ENCODE results near the gene SSX4.
"Not testable (repeated sequence)": the region's sequence is repeated elsewhere in the genome, so short reads cannot be mapped to it uniquely, and the experiment has no call there.

SSX4 gene, protein sequence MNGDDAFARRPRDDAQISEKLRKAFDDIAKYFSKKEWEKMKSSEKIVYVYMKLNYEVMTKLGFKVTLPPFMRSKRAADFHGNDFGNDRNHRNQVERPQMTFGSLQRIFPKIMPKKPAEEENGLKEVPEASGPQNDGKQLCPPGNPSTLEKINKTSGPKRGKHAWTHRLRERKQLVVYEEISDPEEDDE

DNA sequence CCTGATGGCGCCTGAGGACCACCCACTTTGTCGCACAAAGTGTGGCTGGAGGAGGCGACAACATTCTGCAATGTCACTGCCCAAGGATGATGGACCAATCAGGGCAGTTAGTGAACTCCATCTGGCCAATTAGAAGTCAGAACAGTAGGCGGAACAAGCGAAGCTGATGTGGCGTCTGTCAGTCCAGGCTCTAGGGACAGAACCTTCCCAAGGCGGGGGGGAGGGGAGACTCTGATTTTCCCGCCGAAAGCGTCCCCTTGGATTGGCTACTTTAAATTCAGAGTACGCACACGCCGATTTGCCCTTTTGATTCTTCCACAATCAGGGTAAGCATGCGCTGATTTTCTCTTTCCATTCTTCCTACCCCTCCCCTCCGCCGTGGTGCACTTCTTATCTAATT lies at the start of gene SSX4:
SSX4 (plus strand) TSS at position 301 of the 400 bp plus-strand sequence. CDS start 515 bp downstream, outside the sequence.
- DNase-seq, result not testable (repeated sequence)

DNA sequence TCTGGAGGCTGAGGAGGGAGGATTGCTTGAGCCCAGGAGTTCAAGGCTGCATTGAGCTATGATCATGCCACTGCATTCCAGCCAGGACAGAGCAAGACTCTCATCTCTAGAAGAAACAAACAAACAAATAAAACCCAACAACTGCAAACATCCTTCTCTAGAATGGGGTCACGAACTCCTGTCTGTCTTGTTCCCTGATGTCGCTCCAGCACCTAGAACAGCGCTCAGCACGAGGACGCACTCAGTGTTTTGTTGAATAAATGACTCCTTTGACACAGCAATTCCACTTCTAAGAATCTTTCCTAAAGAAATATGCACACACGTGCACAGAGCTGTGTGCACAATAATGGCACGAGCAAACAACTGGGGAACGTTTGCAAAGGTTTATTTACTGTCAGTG lies 37.3 kb upstream of the SSX4 start:
- not testable (repeated sequence) for DNase-seq

DNA sequence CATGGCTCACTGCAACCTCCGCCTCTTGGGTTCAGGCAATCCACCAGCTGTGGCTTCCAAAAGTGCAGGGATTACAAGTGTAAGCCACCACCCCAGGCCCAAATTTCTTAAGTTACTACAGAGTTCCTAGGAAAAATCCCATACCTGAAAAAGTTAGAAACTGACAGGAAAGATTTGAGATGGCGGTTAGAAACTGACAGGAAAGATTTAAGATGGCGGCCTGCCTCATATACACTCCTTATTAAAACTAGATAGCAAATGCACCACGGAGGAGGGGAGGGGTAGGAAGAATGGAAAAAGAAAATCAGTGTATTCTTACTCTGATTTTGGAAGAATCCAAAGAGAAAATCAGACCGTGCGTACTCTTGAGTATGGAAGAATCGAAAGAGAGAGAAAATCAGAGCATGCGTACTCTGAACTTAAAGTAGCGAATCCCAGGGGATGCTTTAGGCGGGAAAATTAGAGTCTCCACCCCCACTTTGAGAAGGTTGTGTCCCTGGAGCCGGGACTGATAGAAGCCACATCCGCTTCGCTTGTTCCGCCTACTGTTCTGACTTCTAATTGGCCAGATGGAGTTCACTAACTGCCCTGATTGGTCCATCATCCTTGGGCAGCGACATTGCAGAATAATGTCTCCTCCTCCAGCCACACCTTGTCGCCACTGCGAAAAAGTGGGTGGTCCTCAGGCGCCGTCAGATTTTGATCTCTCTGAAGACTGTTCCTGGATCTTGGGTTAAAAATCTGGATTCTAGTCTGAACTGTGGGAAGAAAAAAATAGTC lies 26.8 kb upstream of the SSX4 start, which contains the start of gene SSX3:
SSX3 (minus strand) TSS at position 389 of the 780 bp plus-strand sequence. CDS start 1,454 bp downstream, outside the sequence.
- DNase-seq, result not testable (repeated sequence)

DNA sequence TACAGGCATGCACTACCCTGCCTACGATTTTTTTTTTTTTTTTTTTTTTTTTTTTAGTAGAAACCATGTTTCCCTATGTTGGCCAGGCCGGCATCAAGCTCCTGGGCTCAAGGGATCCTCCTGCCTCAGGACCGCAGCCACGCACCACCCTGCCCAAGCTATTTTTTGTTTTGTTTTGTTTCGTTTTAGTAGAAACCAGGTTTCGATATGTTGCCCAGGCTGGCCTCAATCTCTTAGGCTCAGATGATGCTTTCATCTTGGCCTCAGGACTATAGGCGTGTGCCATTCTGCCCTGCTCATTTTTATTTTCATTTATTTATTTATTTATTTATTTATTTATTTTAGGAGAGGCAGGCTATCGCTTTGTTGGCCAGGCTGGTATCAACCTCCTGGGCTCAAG lies 25.7 kb upstream of the SSX4 start:
- DNase-seq, result no peak

DNA sequence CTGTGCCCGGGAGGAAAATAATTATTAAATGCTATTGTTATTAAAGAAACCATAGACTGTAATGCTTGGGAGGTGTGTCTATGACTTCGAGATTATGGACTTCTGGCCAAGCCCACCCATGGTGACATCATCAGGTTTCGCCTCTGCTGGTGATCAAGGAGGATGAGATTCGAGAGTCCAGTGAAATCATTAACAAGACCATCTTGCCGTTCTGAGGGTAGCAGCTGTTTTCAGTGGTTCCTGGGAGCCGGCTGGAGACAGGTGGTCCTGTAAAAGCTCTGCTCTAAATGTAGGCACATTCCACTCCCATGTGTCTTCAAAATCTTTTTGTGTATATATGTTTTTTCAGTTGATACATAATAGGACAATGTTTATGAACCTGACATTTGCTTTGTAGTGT lies 24.1 kb upstream of the SSX4 start:
- not testable (repeated sequence) for DNase-seq

DNA sequence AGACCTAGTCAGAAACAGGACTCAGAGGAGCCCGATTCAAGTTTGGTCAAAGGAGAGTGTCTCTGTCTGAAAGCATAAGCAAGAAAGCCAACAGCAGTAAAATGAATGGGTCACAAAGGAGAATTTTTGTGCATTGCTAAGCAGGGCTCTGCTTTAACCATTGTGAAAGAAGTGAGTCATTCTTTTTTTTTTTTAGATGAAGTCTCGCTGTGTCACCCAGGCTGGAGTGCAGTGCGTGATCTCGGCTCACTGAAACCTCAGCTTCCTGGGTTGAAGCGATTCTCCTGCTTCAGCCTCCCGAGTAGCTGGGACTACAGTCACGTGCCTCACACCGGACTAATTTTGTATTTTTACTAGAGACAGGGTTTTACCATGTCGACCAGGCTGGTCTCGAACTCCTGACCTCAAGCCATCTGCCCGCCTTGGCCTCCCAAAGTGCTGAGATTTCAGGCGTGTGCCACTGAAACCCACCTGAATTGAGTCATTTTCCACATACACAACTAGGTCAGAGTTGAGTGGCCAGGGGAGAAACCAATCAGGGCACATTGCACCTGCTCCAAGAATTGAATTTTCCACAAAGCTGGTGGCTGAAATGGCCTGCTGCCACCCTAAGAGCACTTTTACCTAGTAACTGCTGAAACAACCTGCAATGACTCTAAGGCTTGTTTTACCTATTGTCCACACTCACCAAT lies 15.5 kb upstream of the SSX4 start:
- DNase-seq, result not testable (repeated sequence)

DNA sequence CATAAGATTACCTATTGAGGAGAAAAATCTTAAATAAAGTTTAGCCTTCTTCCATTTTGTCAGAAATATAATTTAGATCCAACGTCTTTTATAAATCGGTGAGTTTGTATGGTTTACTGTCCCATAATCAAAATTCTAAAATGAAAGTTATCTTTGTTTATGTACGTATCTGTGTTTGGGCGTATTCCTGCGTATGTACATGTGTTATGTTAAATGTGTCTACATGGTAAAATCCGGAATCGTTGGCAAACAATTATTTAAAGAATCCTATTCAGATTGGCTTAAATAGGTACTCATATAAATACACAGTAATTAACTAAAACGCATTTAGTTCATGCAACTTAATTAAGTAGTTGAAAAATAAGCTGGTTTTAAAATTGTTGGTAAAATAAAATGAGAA lies 12.9 kb upstream of the SSX4 start:
- not testable (repeated sequence) for DNase-seq

DNA sequence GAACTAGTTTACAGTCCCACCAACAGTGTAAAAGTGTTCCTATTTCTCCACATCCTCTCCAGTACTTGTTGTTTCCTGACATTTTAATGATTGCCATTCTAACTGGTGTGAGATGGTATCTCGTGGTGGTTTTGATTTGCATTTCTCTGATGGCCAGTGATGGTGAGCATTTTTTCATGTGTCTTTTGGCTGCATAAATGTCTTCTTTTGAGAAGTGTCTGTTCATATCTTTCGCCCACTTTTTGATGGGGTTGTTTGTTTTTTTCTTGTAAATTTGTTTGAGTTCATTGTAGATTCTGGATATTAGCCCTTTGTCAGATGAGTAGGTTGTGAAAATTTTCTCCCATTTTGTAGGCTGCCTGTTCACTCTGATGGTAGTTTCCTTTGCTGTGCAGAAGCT lies 13.6 kb downstream of the SSX4 start:
- DNase-seq, result not testable (repeated sequence)

DNA sequence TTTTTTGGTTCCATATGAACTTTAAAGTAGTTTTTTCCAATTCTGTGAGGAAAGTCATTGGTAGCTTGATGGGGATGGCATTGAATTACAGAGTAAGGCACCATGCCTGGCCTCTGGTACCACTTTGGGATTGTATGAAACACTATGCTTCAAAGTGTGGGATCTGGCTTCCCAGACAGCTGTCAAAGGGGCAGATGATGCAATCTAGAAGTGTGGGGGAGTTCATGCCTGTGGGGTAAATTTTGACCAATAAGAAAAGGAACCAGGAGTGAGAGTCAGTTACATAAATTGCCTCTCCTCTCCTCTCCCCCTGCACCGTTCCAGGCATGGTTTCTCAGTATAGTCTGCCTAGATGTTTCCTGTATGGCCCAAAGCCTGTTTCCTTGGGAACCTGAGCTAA lies 14.5 kb downstream of the SSX4 start:
- DNase-seq, result not testable (repeated sequence)

DNA sequence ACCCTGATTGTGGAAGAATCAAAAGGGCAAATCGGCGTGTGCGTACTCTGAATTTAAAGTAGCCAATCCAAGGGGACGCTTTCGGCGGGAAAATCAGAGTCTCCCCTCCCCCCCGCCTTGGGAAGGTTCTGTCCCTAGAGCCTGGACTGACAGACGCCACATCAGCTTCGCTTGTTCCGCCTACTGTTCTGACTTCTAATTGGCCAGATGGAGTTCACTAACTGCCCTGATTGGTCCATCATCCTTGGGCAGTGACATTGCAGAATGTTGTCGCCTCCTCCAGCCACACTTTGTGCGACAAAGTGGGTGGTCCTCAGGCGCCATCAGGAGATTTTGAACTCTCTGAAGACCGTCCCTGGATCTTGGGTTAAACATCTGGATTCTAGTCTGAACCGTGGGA lies 28.5 kb downstream of the SSX4 start, which contains the start of gene SSX4B:
SSX4B (minus strand) TSS at position 101 of the 400 bp plus-strand sequence. CDS start 588 bp downstream, outside the sequence.
- DNase-seq, result not testable (repeated sequence)

DNA sequence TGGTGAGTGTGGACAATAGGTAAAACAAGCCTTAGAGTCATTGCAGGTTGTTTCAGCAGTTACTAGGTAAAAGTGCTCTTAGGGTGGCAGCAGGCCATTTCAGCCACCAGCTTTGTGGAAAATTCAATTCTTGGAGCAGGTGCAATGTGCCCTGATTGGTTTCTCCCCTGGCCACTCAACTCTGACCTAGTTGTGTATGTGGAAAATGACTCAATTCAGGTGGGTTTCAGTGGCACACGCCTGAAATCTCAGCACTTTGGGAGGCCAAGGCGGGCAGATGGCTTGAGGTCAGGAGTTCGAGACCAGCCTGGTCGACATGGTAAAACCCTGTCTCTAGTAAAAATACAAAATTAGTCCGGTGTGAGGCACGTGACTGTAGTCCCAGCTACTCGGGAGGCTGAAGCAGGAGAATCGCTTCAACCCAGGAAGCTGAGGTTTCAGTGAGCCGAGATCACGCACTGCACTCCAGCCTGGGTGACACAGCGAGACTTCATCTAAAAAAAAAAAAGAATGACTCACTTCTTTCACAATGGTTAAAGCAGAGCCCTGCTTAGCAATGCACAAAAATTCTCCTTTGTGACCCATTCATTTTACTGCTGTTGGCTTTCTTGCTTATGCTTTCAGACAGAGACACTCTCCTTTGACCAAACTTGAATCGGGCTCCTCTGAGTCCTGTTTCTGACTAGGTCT lies 43.8 kb downstream of the SSX4 start:
- DNase-seq, result not testable (repeated sequence)

DNA sequence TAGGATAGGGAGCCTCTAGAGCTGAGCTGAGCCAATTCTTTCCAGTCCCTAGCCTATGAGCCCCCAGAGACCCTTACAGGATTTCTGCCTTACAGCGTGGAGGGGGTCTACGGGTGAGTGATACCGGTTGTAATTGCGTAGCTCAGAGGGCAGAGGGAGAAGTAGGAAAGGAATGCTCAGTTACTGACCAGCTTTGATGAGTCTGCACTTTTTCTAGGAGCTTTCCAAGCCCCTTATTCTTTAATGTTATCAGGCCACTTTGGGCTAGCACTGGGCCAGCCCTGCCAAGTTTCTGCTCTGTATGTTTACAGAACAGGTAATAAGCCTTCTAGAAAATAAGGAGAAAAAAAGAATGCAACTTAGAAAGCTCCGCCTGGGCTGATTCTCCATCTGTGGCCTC lies 46.3 kb downstream of the SSX4 start:
- DNase-seq, result not testable (repeated sequence)

DNA sequence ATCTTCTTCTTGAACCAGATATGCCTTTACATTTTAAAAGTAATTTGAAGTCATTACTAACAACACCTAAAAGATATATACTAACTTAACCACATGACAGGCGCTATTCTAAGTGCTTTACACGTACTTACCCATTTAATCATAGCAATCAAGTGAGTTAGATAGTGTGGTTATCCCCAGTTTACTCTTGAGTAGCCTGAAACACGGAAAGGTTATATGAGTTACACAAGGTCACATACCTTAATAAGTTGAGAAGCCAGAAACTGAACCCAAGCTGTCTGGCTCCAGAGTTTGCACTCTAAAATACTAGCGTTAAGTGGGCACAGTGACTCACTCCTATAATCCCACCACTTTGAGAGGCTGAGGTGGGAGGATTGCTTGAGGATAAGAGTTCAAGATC lies 46.8 kb downstream of the SSX4 start:
- DNase-seq, result not testable (repeated sequence)

DNA sequence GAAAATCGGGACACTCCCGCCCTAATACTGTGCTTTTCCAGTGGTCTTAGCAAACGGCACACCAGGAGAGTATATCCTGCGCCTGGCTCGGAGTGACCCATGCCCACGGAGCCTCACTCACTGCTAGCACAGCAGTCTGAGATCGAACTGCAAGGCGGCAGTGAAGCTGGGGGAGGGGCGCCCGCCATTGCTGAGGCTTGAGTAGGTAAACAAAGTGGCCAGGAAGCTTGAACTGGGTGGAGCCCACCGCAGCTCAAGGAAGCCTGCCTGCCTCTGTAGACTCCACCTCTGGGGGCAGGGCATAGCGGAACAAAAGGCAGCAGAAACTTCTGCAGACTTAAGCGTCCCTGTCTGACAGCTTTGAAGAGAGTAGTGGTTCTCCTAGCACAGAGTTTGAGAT lies 50.4 kb downstream of the SSX4 start:
- DNase-seq, result not testable (repeated sequence)

Data from activated CD8-positive, alpha-beta memory T cell treated with anti-CD3 and anti-CD28 coated beads for 24 hours (primary cell).